Cerebellar nuclear complex (tissue), 1 donor: ENCODE data around the gene WWOX.
A peak's percentile ranks its signal among the peaks of the same experiment; 100 is the strongest.

Source experiments
- DNase-seq, 2 experiments: peaks; one replicate each; lab custom pipeline; 2025; lab: John Stamatoyannopoulos, UW

Gene WWOX

GRCh38 chr16:78473031-78473699, 373.7 kb downstream of the WWOX start:
- no peak for DNase-seq

GRCh38 chr16:78474762-78475161, 375.3 kb downstream of the WWOX start:
- DNase-seq, result no peak

GRCh38 chr16:78476615-78477014, 377.2 kb downstream of the WWOX start:
- DNase-seq, result no peak

- DNase-seq, result no peak
These were observed 378.9 kb downstream of the WWOX start for GRCh38 chr16:78478267-78478861.

GRCh38 chr16:78479723-78480122, 380.3 kb downstream of the WWOX start:
- no peak for DNase-seq

- no peak for DNase-seq
These were observed 381.1 kb downstream of the WWOX start for GRCh38 chr16:78480588-78480987.

- no peak for DNase-seq
These were observed 383.9 kb downstream of the WWOX start for GRCh38 chr16:78483124-78483992.

GRCh38 chr16:78484509-78485058, 385.1 kb downstream of the WWOX start:
- DNase-seq, result no peak

- DNase-seq, result no peak
These were observed 385.9 kb downstream of the WWOX start for GRCh38 chr16:78485188-78485916.

- DNase-seq, result no peak
These were observed 386.4 kb downstream of the WWOX start for GRCh38 chr16:78485917-78486257.

- DNase-seq, result no peak
These were observed 388.0 kb downstream of the WWOX start for GRCh38 chr16:78487471-78487870.

GRCh38 chr16:78489072-78489471, 389.6 kb downstream of the WWOX start:
- DNase-seq, result no peak

- DNase-seq, result no peak
These were observed 390.2 kb downstream of the WWOX start for GRCh38 chr16:78489631-78490030.

- DNase-seq, result no peak
These were observed 391.0 kb downstream of the WWOX start for GRCh38 chr16:78490431-78490830.

- DNase-seq, result no peak
These were observed 391.4 kb downstream of the WWOX start for GRCh38 chr16:78490847-78491246.

GRCh38 chr16:78493573-78493972, 394.1 kb downstream of the WWOX start:
- DNase-seq, result no peak

- DNase-seq, result no peak
These were observed 394.7 kb downstream of the WWOX start for GRCh38 chr16:78494105-78494504.

- DNase-seq, result no peak
These were observed 395.2 kb downstream of the WWOX start for GRCh38 chr16:78494674-78495073.

GRCh38 chr16:78496189-78496588, 396.7 kb downstream of the WWOX start:
- no peak for DNase-seq

- DNase-seq, result peak in 1 of 2 experiments; percentile 10
These were observed 399.9 kb downstream of the WWOX start for GRCh38 chr16:78499399-78499798.

- DNase-seq, result no peak
These were observed 401.3 kb downstream of the WWOX start for GRCh38 chr16:78500659-78501270.

GRCh38 chr16:78501744-78502143, 402.3 kb downstream of the WWOX start:
- DNase-seq, result no peak
